HCT116 (cell line): ENCODE data around the gene OR7G1.

Experiments used
- CTCF ChIP-seq, 3 experiments: fragments of 200-600 bp in 1 of 3; sonication (generic) in 1 of 3; IDR thresholded peaks in 2 of 3; conservative IDR thresholded peaks in 1 of 3; 2 replicates each; pipeline ENCODE4 v1.5.1; 2012 to 2017; ENCODE audit warnings: low read depth in 2 of 3, low read length in 2 of 3, antibody characterized with exemption in 1 of 3, borderline replicate concordance in 1 of 3, control low read depth in 1 of 3, mild to moderate bottlenecking in 1 of 3, mixed read lengths in 1 of 3, mixed run types in 1 of 3, moderate library complexity in 1 of 3; ENCODE audit not compliant: insufficient read depth in 1 of 3
- EZH2 ChIP-seq: fragments of 200-600 bp; sonication (generic); IDR thresholded peaks from 2 replicates; pipeline ENCODE4 v1.6.1; 2017; ENCODE audit warnings: antibody characterized with exemption, mixed run types
- EZH2phosphoT487 ChIP-seq: fragments of 200-600 bp; IDR thresholded peaks from 2 replicates; pipeline ENCODE4 v1.6.1; 2018; ENCODE audit warnings: antibody characterized with exemption, borderline replicate concordance
- JUND ChIP-seq: IDR thresholded peaks from 2 replicates; pipeline ENCODE4 v1.6.1; 2012
- POLR2A ChIP-seq: IDR thresholded peaks from 2 replicates; pipeline ENCODE4 v1.7.0; 2011; ENCODE audit warnings: borderline replicate concordance; ENCODE audit not compliant: insufficient read depth, insufficient read length; ENCODE audit errors: extremely low read depth
- POLR2AphosphoS5 ChIP-seq: IDR thresholded peaks from 2 replicates; pipeline ENCODE4 v1.6.1; 2011; ENCODE audit warnings: mild to moderate bottlenecking, low read depth, low read length, moderate library complexity
- REST ChIP-seq: IDR thresholded peaks from 2 replicates; pipeline ENCODE4 v1.6.1; 2012; ENCODE audit warnings: low read depth
- SIN3A ChIP-seq: IDR thresholded peaks from 2 replicates; pipeline ENCODE4 v1.6.1; 2012; ENCODE audit warnings: low read depth
- SP1 ChIP-seq: IDR thresholded peaks from 2 replicates; pipeline ENCODE4 v1.6.1; 2012; ENCODE audit warnings: low read depth
- ZFX ChIP-seq: fragments of 450-650 bp; IDR thresholded peaks from 2 replicates; pipeline ENCODE4 v1.6.1; 2017

- no peak for TF ChIP-seq POLR2A
- no peak for TF ChIP-seq CTCF (IDR thresholded peaks at IDR 0.05 in 2 of 3, conservative IDR thresholded peaks at IDR 0.05 in 1 of 3; ENCODE audit: borderline replicate concordance in 1 of 3, insufficient read depth in 1 of 3, low read depth in 2 of 3, low read length in 2 of 3)
- TF ChIP-seq SP1, result no peak
- no peak for TF ChIP-seq POLR2AphosphoS5
- TF ChIP-seq ZFX, result no peak
- TF ChIP-seq EZH2phosphoT487, result no peak
- no peak for TF ChIP-seq SIN3A
- no peak for TF ChIP-seq EZH2
- TF ChIP-seq JUND, result no peak
- TF ChIP-seq REST, result no peak
These were observed 35.1 kb upstream of the OR7G1 start for GRCh38 chr19:9150650-9151049.
